ENCODE results near the gene REV1. TPM values are rescaled to one million over a fixed set of nuclear protein-coding genes. Genes with fewer than 3 reads are reported as not detected.

Gene REV1
- total RNA-seq, 4 donors from 2014 or later = 13.5 to 35.1 (median 17.8) TPM

- peak overlapping the region; percentile 93 to 99 (median 94) for H3K27ac ChIP-seq
- H3K4me3 ChIP-seq = peak overlapping the region; percentile 74 to 96 (median 82)
- H3K4me1 ChIP-seq = peaks cover 35 to 39% of the 10 kb centered on the region in 2 donors
- H3K36me3 ChIP-seq = no peaks in the 10 kb centered on the region
- in situ Hi-C loops (cut with MboI; ENCODE audit: low sequenced_read_pairs in 4 of 4) (loop anchor here (10.0 to 25.0 kb wide), 4 partner anchors 144 to 851 kb away; partner anchors contain the start of genes MITD1 (in 3 of the 4), MRPL30 (in 3 of the 4), EIF5B (in 1 of the 4) and TXNDC9 (in 1 of the 4)), intact Hi-C loops (cut with DNase I; ENCODE audit: low total_unique reads) (no loop called here)
- no peak for ATAC-seq
- TF ChIP-seq POLR2A (IDR thresholded peaks at IDR 0.05) (no peak), CTCF (IDR thresholded peaks at IDR 0.05 in 4 of 5, conservative IDR thresholded peaks at IDR 0.05 in 1 of 5) (no peak)
- H3K9me3 ChIP-seq = no peaks in the 10 kb centered on the region
- DNase-seq = no peak
- H3K27me3 ChIP-seq = no peaks in the 10 kb centered on the region
These were observed 1.2 kb downstream of the REV1 start for GRCh38 chr2:99488539-99489062.

- Histone ChIP-seq H3K27ac (peak overlapping the region in 1 of 4 donors; percentile 93), H3K36me3 (no peaks in the 10 kb centered on the region), H3K27me3 (no peaks in the 10 kb centered on the region), H3K4me3 (no peak overlapping the region), H3K9me3 (no peaks in the 10 kb centered on the region), H3K4me1 (peaks cover 40 to 46% of the 10 kb centered on the region in 2 donors)
- in situ Hi-C loops (cut with MboI; ENCODE audit: low sequenced_read_pairs in 4 of 4) = loop anchor here (10.0 to 25.0 kb wide), 4 partner anchors 143 to 851 kb away; partner anchors contain the start of genes MITD1 (in 3 of the 4), MRPL30 (in 3 of the 4), EIF5B (in 1 of the 4) and TXNDC9 (in 1 of the 4)
- no peak for ATAC-seq
- TF ChIP-seq POLR2A (IDR thresholded peaks at IDR 0.05) (no peak), CTCF (IDR thresholded peaks at IDR 0.05 in 4 of 5, conservative IDR thresholded peaks at IDR 0.05 in 1 of 5) (no peak)
- no peak for DNase-seq
- intact Hi-C loops (cut with DNase I; ENCODE audit: low total_unique reads) = no loop called here
These were observed 1.9 kb downstream of the REV1 start for GRCh38 chr2:99487906-99488305.

GRCh38 chr2:99485824-99486223 is 4.0 kb downstream of the REV1 start:
- DNase-seq (no peak), ATAC-seq (no peak)
- no peaks in the 10 kb centered on the region for H3K9me3 ChIP-seq
- in situ Hi-C loops (cut with MboI; ENCODE audit: low sequenced_read_pairs in 4 of 4) (loop anchor here (10.0 to 25.0 kb wide), 4 partner anchors 141 to 849 kb away; partner anchors contain the start of genes MITD1 (in 3 of the 4), MRPL30 (in 3 of the 4), EIF5B (in 1 of the 4) and TXNDC9 (in 1 of the 4)), intact Hi-C loops (cut with DNase I; ENCODE audit: low total_unique reads) (no loop called here)
- TF ChIP-seq CTCF (IDR thresholded peaks at IDR 0.05 in 4 of 5, conservative IDR thresholded peaks at IDR 0.05 in 1 of 5) = no peak
- no peak for TF ChIP-seq POLR2A (IDR thresholded peaks at IDR 0.05)
- no peaks in the 10 kb centered on the region for H3K27me3 ChIP-seq
- no peaks in the 10 kb centered on the region for H3K36me3 ChIP-seq
- H3K4me3 ChIP-seq = no peak overlapping the region
- H3K4me1 ChIP-seq = peaks cover 56 to 63% of the 10 kb centered on the region in 2 donors
- H3K27ac ChIP-seq = no peak overlapping the region

- H3K4me3 ChIP-seq = no peak overlapping the region
- H3K27me3 ChIP-seq = no peaks in the 10 kb centered on the region
- peak overlapping the region in 2 of 4 donors; percentile 19 to 20 for H3K27ac ChIP-seq
- no peak for ATAC-seq
- no peak for TF ChIP-seq POLR2A (IDR thresholded peaks at IDR 0.05)
- TF ChIP-seq CTCF (IDR thresholded peaks at IDR 0.05 in 4 of 5, conservative IDR thresholded peaks at IDR 0.05 in 1 of 5) = no peak
- intact Hi-C loops (cut with DNase I; ENCODE audit: low total_unique reads) = no loop called here
- no peaks in the 10 kb centered on the region for H3K9me3 ChIP-seq
- DNase-seq = no peak
- H3K4me1 ChIP-seq = peaks cover 57 to 64% of the 10 kb centered on the region in 2 donors
- no peaks in the 10 kb centered on the region for H3K36me3 ChIP-seq
- in situ Hi-C loops (cut with MboI; ENCODE audit: low sequenced_read_pairs in 4 of 4) = loop anchor here (10.0 to 25.0 kb wide), 4 partner anchors 141 to 848 kb away; partner anchors contain the start of genes MITD1 (in 3 of the 4), MRPL30 (in 3 of the 4), EIF5B (in 1 of the 4) and TXNDC9 (in 1 of the 4)
These were observed 4.4 kb downstream of the REV1 start for GRCh38 chr2:99485411-99485810.
